Activated naive CD4-positive, alpha-beta T cell treated with anti-CD3 and anti-CD28 coated beads for 36 hours (primary cell): Measurements from ENCODE around the gene PCDHB3. TPM values are rescaled to one million over a fixed set of nuclear protein-coding genes. Genes with fewer than 3 reads are reported as not detected.
"Not testable (repeated sequence)": the region's sequence is repeated elsewhere in the genome, so short reads cannot be mapped to it uniquely, and the experiment has no call there.

Source experiments
- CTCF ChIA-PET: fragments of 350-600 bp; sonication (Branson Sonifier 250); formaldehyde crosslinking; loops from one replicate; lab custom pipeline; 2021; ENCODE audit warnings: antibody characterized with exemption; lab: Charles Lee
- DNase-seq: peaks from one replicate; pipeline ENCODE4 v3.0.0-alpha.2; 2020
- H3K27ac Mint-ChIP-seq: one replicate; pipeline ENCODE4 v1.8.0; 2021; ENCODE audit warnings: mild to moderate bottlenecking, mixed read lengths
- H3K27me3 Mint-ChIP-seq: one replicate; pipeline ENCODE4 v1.8.0; 2021; ENCODE audit warnings: low read depth, mixed read lengths
- H3K36me3 Mint-ChIP-seq: one replicate; pipeline ENCODE4 v1.8.0; 2021; ENCODE audit warnings: low read depth, mixed read lengths
- H3K4me1 Mint-ChIP-seq: one replicate; pipeline ENCODE4 v1.8.0; 2021; ENCODE audit warnings: low read depth, mixed read lengths
- H3K4me3 Mint-ChIP-seq: one replicate; pipeline ENCODE4 v1.8.0; 2021; ENCODE audit warnings: mild to moderate bottlenecking, moderate library complexity, mixed read lengths
- H3K9me3 Mint-ChIP-seq: one replicate; pipeline ENCODE4 v1.8.0; 2021; ENCODE audit warnings: mixed read lengths
- intact Hi-C: fragments of 100-400 bp; cut with micrococcal nuclease; formaldehyde crosslinking; loops from one replicate; pipeline ENCODE4 v1.15.1; 2023
- total RNA-seq, 2 experiments: library from RNA; stranded (reverse); gene quantifications; one replicate each; pipeline ENCODE4 v1.2.3, GENCODE V29; 2021

Gene PCDHB3
- total RNA-seq, 2 experiments from 2014 or later = not detected

GRCh38 chr5:141102070-141102469 is 1.8 kb downstream of the PCDHB3 start:
- CTCF ChIA-PET, H3K27ac Mint-ChIP-seq, H3K4me3 Mint-ChIP-seq, DNase-seq, H3K4me1 Mint-ChIP-seq, intact Hi-C loops: not testable (repeated sequence)
- Mint-ChIP-seq H3K36me3 (peaks cover 10% of the 10 kb centered on the region), H3K27me3 (peaks cover 36% of the 10 kb centered on the region), H3K9me3 (peaks cover 15% of the 10 kb centered on the region)

DNA sequence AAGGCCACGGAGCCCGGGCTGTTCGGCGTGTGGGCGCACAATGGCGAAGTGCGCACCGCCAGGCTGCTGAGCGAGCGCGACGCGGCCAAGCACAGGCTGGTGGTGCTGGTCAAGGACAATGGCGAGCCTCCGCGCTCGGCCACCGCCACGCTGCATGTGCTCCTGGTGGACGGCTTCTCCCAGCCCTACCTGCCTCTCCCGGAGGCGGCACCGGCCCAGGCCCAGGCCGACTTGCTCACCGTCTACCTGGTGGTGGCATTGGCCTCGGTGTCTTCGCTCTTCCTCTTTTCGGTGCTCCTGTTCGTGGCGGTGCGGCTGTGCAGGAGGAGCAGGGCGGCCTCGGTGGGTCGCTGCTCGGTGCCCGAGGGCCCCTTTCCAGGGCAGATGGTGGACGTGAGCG is 2.2 kb downstream of the PCDHB3 start:
- CTCF ChIA-PET = not testable (repeated sequence)
- H3K27me3 Mint-ChIP-seq = peaks cover 38% of the 10 kb centered on the region
- H3K9me3 Mint-ChIP-seq = peaks cover 15% of the 10 kb centered on the region

GRCh38 chr5:141105350-141105749 is 5.1 kb downstream of the PCDHB3 start:
- intact Hi-C loops = no loop called here
- Mint-ChIP-seq H3K4me1 (peaks cover 1% of the 10 kb centered on the region), H3K9me3 (peaks cover 14% of the 10 kb centered on the region), H3K36me3 (peaks cover 10% of the 10 kb centered on the region), H3K27me3 (peaks cover 28% of the 10 kb centered on the region), H3K27ac (no peak overlapping the region), H3K4me3 (no peak overlapping the region)
- CTCF ChIA-PET = no interaction called here
- DNase-seq = no peak

More for the DNA sequence above, 2.2 kb downstream of the PCDHB3 start:
- H3K27ac Mint-ChIP-seq, intact Hi-C loops, DNase-seq, H3K4me3 Mint-ChIP-seq, H3K4me1 Mint-ChIP-seq: not testable (repeated sequence)
- H3K36me3 Mint-ChIP-seq = peaks cover 11% of the 10 kb centered on the region

GRCh38 chr5:141119250-141119649 is 19.0 kb downstream of the PCDHB3 start:
- CTCF ChIA-PET = interaction anchor here (0.6 kb wide), 1 partner anchor 396 kb away, joined by 3 read pairs; no protein-coding TSS in a partner anchor
- H3K36me3 Mint-ChIP-seq = peaks cover 6% of the 10 kb centered on the region
- peaks cover 17% of the 10 kb centered on the region for H3K9me3 Mint-ChIP-seq
- no peak for DNase-seq
- H3K4me3 Mint-ChIP-seq = no peak overlapping the region
- intact Hi-C loops = no loop called here
- H3K27ac Mint-ChIP-seq = no peak overlapping the region
- H3K4me1 Mint-ChIP-seq = no peaks in the 10 kb centered on the region
- peaks cover 25% of the 10 kb centered on the region for H3K27me3 Mint-ChIP-seq

- Mint-ChIP-seq H3K4me3 (no peak within 1 kb of the TSS), H3K27ac (no peak within 1 kb of the TSS), H3K9me3 (peaks cover 11% of the 10 kb centered on the region), H3K27me3 (peaks cover 29% of the 10 kb centered on the region), H3K36me3 (peaks cover 5% of the 10 kb centered on the region), H3K4me1 (no peaks in the 10 kb centered on the region)
- intact Hi-C loops = no loop called here
- peak; percentile 28 for DNase-seq
- CTCF ChIA-PET = no interaction called here
Observed at GRCh38 chr5:141121563-141121962, 21.3 kb downstream of the PCDHB3 start, which contains the start of gene PCDHB4. Gene PCDHB4, plus strand, starts transcription at chr5:141121818. Its CDS starts 181 bp downstream, at chr5:141121999.

GRCh38 chr5:141121985-141122384 is 21.7 kb downstream of the PCDHB3 start:
- Mint-ChIP-seq H3K27me3 (peaks cover 33% of the 10 kb centered on the region), H3K27ac (no peak overlapping the region), H3K4me1 (no peaks in the 10 kb centered on the region), H3K36me3 (peaks cover 5% of the 10 kb centered on the region), H3K4me3 (no peak overlapping the region), H3K9me3 (peaks cover 8% of the 10 kb centered on the region)
- CTCF ChIA-PET = interaction anchor here (0.5 kb wide), 1 partner anchor 492 kb away, joined by 3 read pairs; no protein-coding TSS in a partner anchor
- DNase-seq = no peak
- intact Hi-C loops = no loop called here

DNA sequence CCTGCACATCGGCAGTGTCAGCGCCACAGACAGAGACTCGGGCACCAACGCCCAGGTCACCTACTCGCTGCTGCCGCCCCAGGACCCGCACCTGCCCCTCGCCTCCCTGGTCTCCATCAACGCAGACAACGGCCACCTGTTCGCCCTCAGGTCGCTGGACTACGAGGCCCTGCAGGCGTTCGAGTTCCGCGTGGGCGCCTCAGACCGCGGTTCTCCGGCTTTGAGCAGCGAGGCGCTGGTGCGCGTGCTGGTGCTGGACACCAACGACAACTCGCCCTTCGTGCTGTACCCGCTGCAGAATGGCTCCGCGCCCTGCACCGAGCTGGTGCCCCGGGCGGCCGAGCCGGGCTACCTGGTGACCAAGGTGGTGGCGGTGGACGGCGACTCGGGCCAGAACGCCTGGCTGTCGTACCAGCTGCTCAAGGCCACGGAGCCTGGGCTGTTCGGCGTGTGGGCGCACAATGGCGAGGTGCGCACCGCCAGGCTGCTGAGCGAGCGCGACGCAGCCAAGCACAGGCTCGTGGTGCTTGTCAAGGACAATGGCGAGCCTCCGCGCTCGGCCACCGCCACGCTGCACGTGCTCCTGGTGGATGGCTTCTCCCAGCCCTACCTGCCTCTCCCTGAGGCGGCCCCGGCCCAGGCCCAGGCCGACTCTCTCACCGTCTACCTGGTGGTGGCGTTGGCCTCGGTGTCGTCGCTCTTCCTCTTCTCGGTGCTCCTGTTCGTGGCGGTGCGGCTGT is 23.3 kb downstream of the PCDHB3 start:
- H3K4me3 Mint-ChIP-seq, intact Hi-C loops, H3K36me3 Mint-ChIP-seq, DNase-seq, H3K27ac Mint-ChIP-seq, H3K4me1 Mint-ChIP-seq, H3K9me3 Mint-ChIP-seq, CTCF ChIA-PET: not testable (repeated sequence)
- H3K27me3 Mint-ChIP-seq = peaks cover 35% of the 10 kb centered on the region

DNA sequence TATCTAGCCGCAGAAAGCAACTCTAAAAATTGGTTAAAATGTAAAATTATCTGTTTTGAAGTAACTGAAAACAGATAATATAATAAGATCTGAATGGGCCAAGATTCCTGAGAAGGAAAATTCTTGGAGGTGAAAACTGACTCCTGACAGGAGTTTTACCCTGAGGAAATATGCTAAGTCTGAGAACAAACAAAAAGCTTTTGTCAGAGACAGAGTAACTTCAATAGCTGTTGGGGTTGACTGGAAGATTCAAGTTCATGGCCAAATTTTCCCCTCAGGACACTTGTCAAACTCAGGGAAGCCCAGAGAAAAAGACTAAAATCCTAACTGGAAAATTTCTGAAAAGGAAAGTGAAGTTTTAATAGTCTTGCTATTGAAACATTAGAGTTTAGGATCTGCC is 27.0 kb downstream of the PCDHB3 start:
- CTCF ChIA-PET = no interaction called here
- H3K27ac Mint-ChIP-seq = no peak overlapping the region
- H3K9me3 Mint-ChIP-seq = peaks cover 7% of the 10 kb centered on the region
- H3K27me3 Mint-ChIP-seq = peaks cover 23% of the 10 kb centered on the region
- H3K4me3 Mint-ChIP-seq = no peak overlapping the region
- H3K4me1 Mint-ChIP-seq = no peaks in the 10 kb centered on the region
- intact Hi-C loops = no loop called here
- peaks cover 5% of the 10 kb centered on the region for H3K36me3 Mint-ChIP-seq
- no peak for DNase-seq

DNA sequence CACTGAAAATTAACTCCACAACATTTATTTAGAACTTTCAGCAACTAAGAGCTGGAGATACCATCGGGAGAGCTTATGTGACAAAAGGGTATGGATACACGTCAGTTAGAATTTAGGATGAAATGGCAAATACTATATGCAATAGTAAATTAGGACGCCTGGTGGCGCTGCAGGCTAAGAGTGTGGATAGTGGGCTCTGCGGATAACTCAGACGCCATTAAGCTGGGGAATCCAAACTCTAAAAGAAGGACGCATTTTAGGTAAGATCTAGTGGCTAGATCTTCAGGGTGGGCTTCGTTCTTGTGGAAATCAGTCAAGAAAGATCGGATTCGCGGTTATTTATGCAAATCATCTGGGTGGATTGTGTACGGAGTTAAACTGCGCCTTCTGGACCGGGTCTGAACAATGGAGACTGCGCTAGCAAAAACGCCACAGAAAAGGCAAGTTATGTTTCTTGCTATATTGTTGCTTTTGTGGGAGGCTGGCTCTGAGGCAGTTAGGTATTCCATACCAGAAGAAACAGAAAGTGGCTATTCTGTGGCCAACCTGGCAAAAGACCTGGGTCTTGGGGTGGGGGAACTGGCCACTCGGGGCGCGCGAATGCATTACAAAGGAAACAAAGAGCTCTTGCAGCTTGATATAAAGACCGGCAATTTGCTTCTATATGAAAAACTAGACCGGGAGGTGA is 34.9 kb downstream of the PCDHB3 start, which contains the start of gene PCDHB5:
PCDHB5 (plus strand) TSS at position 177 of the 688 bp plus-strand sequence; CDS start at position 406, 229 bp downstream.
- CTCF ChIA-PET = interaction anchor here (0.5 to 0.7 kb wide), 2 partner anchors 380 to 429 kb away, joined by 3 to 6 read pairs; no protein-coding TSS in a partner anchor
- peaks cover 4% of the 10 kb centered on the region for H3K36me3 Mint-ChIP-seq
- H3K9me3 Mint-ChIP-seq = peaks cover 32% of the 10 kb centered on the region
- peak; percentile 48 for DNase-seq
- intact Hi-C loops = no loop called here
- peaks cover 27% of the 10 kb centered on the region for H3K27me3 Mint-ChIP-seq
- H3K4me1 Mint-ChIP-seq = peaks cover 6% of the 10 kb centered on the region
- H3K27ac Mint-ChIP-seq = no peak within 1 kb of the TSS
- H3K4me3 Mint-ChIP-seq = peak within 1 kb of the TSS; percentile 63

DNA sequence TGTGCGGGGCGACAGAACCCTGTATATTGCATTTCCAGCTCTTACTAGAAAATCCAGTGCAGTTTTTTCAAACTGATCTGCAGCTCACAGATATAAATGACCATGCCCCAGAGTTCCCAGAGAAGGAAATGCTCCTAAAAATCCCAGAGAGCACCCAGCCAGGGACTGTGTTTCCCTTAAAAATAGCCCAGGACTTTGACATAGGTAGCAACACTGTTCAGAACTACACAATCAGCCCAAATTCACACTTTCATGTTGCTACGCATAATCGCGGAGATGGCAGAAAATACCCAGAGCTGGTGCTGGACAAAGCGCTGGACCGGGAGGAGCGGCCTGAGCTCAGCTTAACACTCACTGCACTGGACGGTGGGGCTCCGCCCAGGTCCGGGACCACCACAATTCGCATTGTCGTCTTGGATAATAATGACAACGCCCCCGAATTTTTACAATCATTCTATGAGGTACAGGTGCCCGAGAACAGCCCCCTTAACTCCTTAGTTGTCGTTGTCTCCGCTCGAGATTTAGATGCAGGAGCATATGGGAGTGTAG is 35.5 kb downstream of the PCDHB3 start:
- DNase-seq = no peak
- H3K27me3 Mint-ChIP-seq = peaks cover 27% of the 10 kb centered on the region
- no peak overlapping the region for H3K27ac Mint-ChIP-seq
- peaks cover 6% of the 10 kb centered on the region for H3K4me1 Mint-ChIP-seq
- CTCF ChIA-PET = interaction anchor here (0.5 to 0.7 kb wide), 2 partner anchors 379 to 429 kb away, joined by 3 to 6 read pairs; no protein-coding TSS in a partner anchor
- peaks cover 32% of the 10 kb centered on the region for H3K9me3 Mint-ChIP-seq
- peak overlapping the region; percentile 63 for H3K4me3 Mint-ChIP-seq
- H3K36me3 Mint-ChIP-seq = peaks cover 4% of the 10 kb centered on the region
- intact Hi-C loops = no loop called here

DNA sequence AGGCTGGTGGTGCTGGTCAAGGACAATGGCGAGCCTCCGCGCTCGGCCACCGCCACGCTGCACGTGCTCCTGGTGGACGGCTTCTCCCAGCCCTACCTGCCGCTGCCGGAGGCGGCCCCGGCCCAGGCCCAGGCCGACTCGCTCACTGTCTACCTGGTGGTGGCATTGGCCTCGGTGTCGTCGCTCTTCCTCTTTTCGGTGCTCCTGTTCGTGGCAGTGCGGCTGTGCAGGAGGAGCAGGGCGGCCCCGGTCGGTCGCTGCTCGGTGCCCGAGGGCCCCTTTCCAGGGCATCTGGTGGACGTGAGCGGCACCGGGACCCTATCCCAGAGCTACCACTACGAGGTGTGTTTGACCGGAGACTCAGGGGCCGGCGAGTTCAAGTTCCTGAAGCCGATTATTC is 37.1 kb downstream of the PCDHB3 start:
- DNase-seq, H3K4me3 Mint-ChIP-seq, H3K27ac Mint-ChIP-seq, H3K36me3 Mint-ChIP-seq, H3K4me1 Mint-ChIP-seq, CTCF ChIA-PET, intact Hi-C loops: not testable (repeated sequence)
- Mint-ChIP-seq H3K9me3 (peaks cover 32% of the 10 kb centered on the region), H3K27me3 (peaks cover 27% of the 10 kb centered on the region)

GRCh38 chr5:141149812-141150211 is 49.5 kb downstream of the PCDHB3 start, which contains the start of gene PCDHB6:
Gene PCDHB6, plus strand, starts transcription at chr5:141150057. Its CDS starts 201 bp downstream, at chr5:141150258.
- Mint-ChIP-seq H3K9me3 (peaks cover 22% of the 10 kb centered on the region), H3K4me3 (no peak within 1 kb of the TSS), H3K27me3 (peaks cover 37% of the 10 kb centered on the region), H3K4me1 (peaks cover 4% of the 10 kb centered on the region), H3K36me3 (peaks cover 11% of the 10 kb centered on the region), H3K27ac (no peak within 1 kb of the TSS)
- intact Hi-C loops = no loop called here
- DNase-seq = peak; percentile 21
- CTCF ChIA-PET = interaction anchor here (0.7 kb wide), 1 partner anchor 11 kb away, joined by 3 read pairs; no protein-coding TSS in a partner anchor
